ENCODE data around the gene MEF2A. TPM values are rescaled to one million over a fixed set of nuclear protein-coding genes. Genes with fewer than 3 reads are reported as not detected.
"Not testable (repeated sequence)": the region's sequence is repeated elsewhere in the genome, so short reads cannot be mapped to it uniquely, and the experiment has no call there.

The MEF2A gene
- total RNA-seq, 1 experiment from 2014 or later: 76.3 TPM

DNA sequence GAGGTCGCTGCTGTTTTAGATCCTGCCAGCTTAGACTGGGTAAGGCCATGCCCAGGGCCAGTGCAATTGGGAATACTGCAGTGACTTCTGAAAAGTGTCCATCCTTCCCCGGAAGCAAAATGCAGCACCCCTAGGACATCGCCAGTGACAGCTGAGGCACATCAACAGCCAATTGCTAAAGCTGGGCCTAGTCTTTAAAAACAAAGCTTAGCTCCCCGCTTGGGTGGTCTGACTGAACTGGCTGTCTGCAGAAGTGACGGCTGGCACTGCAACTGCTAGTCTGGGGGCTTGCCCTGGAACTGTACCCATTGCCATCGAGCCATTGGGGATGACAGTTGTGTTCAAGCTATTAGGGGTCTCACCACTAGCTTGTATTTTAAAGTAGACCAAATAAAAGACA is 163.1 kb downstream of the MEF2A start:
- no peak for DNase-seq (ENCODE audit: low spot score)

DNA sequence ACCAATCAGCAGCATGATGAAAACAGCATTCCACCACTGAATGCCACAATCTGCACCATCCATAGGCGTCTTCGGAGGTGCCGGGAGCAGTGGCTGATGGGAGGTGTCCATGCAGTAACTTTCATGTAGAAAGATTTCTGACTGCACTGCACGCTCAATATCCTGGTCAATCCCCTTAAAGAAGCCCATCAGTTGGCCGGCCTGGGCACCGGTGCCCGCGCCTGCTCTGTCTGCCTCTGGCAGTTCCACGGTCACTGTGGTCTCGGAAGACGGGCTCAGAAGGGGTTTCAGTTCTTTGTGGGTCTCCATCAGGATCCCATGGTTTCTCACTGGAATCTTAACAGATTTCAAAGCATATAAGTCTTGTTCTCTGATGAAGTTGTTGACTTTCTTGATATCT is 163.5 kb downstream of the MEF2A start:
- DNase-seq (ENCODE audit: low spot score): no peak

DNA sequence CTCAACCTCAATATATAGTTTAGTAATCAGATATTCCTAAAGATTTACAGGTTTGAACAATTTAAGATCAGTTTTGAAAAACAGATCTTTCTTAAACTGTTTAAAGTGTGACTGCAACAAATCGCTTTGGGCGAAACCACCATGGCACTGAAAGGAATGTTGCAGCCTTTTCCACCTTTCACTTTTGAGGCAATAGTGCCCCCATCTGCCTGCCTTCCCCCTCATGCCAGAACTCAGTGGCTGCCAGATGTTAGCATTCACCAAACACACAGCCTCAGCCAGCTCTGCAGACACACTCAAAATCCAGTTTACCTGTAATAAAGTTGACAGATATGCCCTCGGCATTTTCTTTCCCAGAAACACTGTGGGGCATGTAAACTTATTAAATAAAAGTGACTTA is 164.1 kb downstream of the MEF2A start:
- DNase-seq (ENCODE audit: low spot score): peak; percentile 22

DNA sequence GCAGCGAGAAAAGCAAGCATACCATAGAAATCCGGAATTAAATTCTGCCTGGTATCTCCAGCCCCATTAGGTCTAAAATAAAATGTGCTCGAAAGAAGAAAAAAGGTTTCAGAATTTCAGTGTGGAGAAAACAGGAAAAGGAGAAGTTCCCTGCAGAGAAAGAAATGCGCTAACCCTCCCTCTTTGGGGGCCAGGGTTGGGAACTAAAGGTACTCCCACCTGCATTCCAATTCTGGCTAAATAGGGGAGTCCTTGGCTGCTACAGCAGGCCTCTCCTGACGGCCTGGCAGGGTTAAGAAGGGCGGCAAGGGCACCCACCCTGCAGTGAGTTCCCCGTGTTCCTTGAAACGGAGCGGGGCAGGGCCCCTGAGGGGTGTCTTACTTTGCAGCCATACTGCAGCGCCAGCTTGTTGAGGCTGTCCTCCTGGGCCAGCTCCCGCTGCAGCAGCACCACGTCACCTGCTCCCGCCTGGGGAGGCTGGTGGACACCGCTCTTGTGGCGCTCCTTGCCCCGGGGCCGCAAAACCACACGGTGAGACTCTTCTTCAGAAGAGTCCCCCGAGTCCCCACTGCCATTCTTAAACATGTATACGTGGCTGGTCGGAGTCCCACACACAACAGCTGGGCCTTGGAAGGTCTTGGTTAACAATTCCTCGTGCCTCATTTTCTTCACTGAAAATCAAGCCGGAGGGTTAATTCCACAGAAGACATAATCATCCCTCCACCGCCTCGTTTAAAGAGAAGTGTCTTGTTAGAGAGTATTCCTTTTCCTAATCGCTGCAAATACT is 165.7 kb downstream of the MEF2A start:
- no peak for DNase-seq (ENCODE audit: low spot score)

DNA sequence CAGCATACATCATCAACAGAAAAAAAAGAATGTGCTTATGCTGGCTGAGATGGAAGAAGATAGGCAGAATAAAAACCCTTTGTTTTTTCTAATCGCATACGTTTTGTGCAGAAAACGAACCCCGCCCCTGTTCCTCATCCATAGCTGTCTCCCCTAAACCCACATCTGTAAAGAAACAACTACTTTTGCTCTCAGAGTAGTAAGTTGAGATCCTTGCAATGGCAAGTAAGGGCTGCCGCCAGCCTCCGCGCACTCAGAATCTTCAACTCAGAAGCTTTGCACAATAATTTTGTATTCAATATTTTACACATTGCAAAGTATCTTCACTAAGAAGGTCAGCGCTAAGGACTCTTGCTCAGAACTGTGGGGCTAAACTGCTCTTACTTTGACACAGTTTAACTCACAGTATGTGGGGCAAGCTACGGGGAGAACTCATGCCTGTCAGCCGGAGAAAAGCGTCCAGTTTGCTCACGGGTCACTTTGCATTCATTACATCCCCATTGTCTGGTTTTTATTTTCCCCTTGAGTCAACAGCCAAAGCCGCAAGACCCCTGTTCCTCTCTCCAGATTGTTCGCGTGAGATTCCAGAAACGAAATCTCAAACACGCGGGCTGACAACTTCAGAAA is 166.5 kb downstream of the MEF2A start:
- no peak for DNase-seq (ENCODE audit: low spot score)

DNA sequence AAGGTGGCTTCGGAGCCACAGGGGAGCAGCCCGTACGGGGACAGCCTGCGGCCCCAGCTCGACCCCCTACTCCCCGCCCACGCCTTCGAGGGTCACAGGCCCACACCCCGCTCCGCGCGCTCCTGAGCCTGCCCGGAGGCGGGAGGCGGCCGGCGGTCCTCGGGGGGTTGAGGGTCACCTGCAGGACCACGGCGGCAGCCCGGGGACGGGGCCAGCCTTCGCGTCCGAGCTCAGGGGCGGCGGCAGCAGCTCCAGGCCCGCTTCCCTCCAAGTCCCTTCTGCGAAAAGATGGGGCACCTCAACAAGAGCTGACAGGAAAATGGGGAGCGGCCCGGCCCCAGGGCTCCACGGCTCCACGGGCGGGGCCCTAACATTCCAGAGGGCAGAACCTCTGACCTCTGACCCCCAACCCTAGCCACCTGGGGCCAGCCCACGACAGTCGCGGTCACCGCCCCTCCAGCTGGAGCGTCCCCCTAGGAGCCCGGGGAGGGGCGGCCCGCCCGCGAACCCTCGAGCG is 167.0 kb downstream of the MEF2A start:
- no peak for DNase-seq (ENCODE audit: low spot score)

DNA sequence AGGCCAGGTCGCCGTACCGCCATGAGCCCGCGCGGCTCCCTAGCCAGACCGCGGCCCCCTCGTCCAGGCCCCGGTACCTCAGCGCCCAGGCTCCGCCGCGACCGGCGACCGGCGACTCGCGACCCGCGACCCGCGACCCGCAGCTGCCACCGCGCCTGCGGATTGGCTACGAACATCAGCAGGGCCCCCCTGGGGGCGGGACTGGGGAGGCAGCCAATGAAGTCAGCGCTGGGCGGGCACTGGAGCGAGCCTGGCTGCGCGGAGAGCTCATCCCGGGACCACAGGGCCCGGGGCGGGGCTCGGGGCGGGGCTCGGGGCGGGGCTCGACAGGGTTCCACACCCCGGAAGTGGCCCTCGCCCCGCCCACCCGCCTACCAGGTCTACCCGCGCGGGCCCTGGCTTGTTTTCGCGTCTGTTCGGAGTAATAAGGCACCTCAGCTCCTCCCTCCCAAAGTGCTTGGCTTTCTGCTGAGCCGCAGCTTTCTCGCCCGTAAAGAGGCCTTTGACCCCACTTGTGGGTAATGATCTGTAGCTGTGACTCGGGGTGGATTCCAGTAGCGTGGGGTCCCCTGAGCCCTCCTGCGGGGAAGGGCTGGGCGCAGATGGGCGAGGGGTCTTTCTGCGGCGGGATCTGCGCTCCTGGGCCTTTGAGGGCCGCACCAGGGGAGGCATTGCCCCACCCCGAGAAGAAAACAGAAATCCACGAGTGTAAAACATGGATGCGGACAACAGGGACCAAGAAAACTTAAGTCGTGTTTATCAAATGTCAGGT is 167.7 kb downstream of the MEF2A start, which contains the start of gene LYSMD4:
TSS of gene LYSMD4 (minus strand) at position 170 of the 772 bp plus-strand sequence. CDS start 1,438 bp downstream, outside the sequence.
- DNase-seq (ENCODE audit: low spot score): peak; percentile 89

DNA sequence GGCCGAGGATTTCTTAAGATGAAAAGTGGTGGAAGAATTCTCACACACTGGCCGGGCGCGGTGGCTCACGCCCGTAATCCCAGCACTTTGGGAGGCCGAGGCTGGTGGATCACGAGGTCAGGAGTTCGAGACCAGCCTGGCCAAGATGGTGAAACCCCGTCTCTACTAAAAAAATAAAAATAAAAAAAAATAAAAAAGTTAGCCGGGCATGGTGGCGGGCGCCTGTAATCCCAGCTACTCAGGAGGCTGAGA is 168.2 kb downstream of the MEF2A start:
- DNase-seq (ENCODE audit: low spot score): not testable (repeated sequence)

DNA sequence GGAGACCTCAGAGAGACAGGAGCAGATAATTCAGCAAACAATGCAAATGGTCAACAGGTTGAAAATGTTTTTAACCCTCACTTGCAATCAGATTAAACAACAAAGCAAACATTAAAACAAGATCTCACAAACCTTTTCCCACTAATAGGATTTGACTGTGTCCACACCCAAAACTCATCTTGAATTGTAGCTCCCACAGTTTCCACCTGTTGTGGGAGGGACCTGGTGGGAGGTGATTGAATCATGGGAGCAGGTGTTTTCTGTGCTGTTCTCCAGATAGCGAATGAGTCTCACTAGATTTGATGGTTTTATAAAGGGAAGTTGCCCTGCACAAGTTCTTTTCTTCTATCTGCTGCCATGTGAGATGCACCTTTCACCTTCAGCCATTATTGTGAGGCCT is 168.8 kb downstream of the MEF2A start:
- no peak for DNase-seq (ENCODE audit: low spot score)

DNA sequence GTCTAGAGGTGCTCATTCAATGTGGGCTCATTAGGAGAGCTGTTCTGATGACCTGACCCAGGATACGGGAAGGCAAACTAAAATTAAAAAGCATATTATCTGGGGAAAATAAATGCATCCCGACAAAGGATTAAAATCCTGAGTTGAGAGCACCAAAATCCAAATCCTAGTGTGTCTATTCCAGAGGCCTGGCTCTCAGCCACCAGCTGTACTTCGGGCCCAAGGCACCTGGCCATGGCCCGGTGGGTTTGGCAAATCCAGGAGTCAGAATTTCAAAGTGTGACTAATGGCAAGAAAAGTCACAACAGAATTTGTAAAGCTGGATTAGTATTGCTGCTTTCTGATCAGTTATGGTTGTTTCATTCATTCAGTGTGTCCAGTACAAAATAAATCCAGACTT is 170.1 kb downstream of the MEF2A start:
- DNase-seq (ENCODE audit: low spot score): no peak

DNA sequence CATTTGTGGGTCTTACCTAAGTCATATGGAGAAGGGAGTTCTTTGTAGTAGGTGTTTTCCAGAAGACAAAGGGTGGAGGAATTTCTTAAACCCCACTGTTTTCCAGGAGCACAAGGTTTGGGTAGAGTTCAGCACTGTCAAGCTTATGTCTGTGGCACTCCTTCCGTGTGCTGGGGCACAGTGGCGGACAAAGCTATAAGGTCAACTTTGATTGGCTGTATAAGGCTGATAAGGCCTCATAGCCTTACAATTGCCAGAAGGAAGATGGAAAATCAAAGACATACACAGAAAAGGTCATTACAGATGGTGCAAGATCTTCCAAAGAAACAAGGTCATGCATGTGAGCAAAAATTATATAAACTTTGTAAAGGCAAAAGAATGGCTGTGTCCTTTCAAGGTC is 170.9 kb downstream of the MEF2A start:
- DNase-seq (ENCODE audit: low spot score): no peak

DNA sequence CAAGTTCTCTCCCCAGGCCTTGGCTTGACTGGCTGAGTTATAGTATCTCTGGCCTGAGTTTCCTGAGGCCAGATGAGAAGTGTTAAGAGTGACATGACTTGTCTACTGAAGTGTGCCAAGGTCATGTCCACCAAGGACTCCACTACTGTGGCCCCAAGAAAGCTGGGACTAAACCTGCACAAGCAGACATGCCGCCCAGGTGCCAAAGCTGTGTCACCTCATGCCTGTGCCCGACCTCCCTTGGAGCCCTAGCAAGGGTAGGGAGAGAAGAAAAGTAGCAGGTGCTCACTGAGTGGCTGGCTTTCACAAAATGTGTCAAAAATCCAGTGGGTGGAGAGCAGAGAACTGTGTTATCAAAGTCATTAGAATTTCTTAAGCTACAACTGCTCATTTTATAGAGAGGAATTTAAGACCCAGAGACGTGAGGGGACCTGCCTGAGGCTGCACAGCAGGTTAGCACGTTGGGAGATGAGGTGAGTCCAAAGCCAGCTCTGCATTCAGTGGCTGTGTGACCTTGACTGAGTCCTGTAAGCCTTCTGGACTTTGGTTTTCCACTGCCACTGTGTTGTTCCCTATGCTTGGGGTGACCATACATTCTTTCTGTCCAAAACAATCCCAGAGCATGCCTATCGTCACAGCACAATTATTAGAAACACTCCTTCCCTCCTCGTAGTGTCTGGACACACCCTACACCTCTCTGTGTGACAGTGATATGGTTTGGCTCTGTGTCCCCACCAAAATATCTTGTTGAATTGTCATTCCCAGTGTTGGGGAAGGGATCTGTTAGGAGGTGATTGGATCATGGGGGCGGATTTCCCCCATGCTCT is 172.4 kb downstream of the MEF2A start:
- DNase-seq (ENCODE audit: low spot score): no peak

DNA sequence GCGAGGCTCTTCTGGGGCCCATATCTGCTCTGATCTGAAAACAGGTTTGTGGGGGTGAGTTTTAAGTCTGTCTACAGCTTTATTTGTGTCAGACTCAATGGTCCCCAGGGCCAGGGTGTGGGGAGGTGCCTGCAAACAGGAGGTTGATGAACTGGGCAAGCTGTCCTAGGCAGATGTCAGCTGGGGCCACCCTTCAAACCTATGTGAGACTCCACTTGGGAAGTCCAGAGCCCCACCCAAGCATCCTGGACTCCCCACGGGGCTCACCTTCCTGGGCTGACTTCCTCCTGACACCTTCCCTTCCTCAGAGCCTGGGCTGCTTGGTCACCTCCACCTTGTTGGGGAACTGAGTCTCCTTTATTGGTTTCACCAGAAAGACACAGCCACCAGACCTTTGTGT is 176.1 kb downstream of the MEF2A start:
- no peak for DNase-seq (ENCODE audit: low spot score)

DNA sequence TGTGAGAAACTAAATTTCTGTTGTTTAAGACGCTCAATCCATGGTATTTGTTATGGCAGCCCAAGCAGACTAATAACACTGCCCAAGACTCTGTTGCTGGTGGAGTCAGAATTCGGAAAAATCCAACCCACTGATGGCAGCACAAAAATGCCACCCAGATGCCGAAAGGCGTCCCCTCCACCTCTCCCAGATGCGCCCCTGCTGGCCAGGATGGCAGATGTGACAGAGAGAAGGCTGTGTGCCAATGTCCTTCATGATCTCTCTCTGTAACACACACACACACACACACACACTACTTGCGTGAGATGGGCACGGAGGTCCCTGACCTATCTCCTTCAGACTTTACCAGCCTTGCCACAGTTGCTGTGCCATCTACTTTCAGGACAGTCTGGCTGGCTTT is 178.4 kb downstream of the MEF2A start:
- no peak for DNase-seq (ENCODE audit: low spot score)

DNA sequence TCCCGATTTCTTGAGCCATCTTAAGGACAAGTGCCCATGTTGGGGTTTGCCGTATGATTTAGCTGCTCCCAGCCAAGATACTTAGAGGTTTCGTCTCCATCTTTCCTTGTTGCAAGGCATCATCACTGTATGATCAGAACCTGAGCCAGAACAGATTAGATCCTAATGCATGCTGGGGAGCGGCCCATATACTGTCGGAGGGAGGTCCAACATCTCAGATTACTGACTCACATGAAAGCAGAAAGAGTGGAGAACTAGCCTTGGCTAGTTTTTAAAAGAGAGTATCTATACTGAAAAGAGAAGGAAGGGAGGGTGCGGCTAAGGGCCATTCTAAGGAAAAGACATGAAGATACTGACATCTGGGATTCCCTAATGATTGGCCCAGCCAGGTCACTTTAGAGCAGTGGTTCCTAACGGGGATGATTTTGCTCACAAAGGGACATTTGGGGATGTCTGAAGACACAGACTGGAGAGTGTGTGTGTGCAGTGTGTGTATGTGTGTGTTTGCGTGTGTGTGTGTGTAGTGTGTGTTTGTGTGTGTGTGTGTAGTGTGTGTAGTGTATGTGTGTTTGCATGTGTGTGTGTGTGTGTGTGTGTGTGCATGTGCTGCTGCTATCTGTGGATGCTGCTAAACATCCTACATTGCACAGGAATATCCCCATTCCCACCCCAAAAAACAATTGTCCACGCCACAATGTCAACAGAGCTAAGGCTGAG is 179.7 kb downstream of the MEF2A start:
- no peak for DNase-seq (ENCODE audit: low spot score)

DNA sequence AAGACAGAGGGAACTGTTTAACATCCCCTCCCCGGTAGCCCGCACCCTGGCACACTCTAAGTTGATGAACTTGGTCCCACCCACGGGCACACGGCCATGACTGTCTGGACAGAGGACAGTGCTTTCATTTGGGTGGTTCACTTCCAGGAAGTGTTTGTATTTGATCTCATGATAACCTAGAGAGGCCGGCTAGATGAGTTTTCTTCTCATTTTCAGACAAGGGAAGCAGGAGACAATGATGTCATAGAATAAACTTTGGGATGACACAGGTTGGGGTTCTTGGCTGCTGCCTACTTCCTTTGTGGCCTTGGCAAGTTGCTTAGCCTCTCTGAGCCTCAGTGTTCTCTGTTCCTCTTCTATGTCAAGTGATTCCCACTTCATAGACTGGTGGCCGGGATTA is 183.6 kb downstream of the MEF2A start:
- DNase-seq (ENCODE audit: low spot score): no peak

DNA sequence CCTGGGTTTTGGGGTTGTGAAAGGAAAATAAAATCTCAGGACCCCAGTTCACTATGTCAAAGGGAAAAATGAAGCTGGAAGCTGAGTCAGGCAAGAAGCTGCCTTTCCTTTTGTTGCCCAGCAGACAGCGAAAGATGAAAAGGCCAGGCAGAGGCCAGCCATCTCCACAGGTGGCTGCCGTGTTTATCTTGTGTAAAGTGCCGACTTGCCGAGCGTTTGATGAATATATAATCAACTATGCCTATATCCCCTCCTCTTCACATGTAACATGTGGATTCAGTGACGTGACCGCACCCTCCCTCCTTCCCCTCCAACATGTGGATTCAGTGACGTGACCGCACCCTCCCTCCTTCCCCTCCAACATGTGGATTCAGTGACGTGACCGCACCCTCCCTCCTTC is 184.5 kb downstream of the MEF2A start:
- not testable (repeated sequence) for DNase-seq (ENCODE audit: low spot score)

DNA sequence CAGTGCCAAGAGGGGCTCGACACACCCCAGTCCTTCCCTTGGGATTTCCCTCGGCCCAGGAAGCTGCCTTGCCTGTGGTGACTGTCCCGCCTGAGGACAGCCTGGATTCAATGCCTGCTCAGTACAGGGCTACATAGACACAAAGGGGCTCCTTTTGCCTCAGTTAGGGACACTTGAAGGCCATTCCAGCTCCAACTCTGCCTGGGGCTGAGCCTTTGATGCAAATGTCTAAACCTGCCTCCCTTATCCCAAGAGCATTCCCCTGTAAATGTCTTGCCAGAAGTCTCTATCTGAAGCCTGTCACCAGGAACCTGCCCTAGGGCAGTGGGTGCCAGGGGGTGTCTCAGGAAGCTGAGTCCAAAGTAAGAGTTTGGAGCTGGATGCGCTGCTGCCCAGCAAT is 186.8 kb downstream of the MEF2A start:
- no peak for DNase-seq (ENCODE audit: low spot score)

DNA sequence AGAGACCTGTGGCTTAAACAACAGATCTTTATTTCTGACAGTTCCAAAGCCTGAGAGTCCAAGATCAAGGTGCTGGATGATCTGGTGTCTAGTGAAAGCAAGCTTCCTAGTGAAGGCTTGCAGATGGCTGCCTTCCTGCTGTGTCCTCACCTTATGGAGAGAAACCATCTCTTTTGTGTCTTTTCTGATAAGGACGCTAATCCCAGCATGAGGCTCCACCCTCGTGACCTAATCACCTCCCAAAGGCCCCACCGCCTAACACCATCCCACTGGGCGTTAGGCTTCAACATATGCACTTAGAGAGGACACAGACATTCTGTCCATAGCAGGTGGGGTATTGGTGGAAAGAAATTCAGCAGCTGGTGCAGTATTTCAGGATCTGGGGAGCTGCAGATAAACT is 187.3 kb downstream of the MEF2A start:
- no peak for DNase-seq (ENCODE audit: low spot score)

DNA sequence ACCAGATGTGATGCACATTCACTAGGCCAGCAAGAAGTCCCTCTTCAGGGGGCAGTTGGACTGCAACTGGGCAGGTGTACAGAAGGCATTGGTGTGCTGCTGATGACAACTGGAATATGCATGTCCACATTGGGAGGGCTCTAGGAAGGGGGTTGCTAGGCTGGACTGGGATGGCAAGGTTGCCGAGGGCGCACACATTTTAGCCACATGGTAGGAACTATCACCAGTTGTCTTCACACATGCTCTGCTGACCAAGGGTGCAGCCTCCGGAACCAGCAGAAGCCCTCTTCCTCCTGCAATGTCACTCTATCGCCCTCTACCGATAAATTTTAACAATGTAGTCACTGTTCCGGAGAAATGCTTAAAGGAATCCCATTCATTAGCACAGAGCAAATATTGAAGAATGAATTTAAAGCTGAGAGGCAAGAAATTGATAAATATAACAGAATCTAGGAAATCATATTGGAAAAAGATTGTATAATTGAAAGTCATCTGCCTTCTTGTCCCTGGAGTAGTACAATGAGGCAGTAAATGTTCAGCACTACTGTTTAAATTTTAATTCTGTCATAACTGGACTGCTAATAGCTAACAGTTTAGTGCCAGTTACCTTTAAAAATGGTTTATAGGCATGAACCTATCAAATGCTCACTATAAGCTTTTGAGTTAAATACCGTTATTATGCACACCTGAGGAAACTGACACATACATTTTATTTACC is 190.1 kb downstream of the MEF2A start:
- peak; percentile 42 for DNase-seq (ENCODE audit: low spot score)

DNA sequence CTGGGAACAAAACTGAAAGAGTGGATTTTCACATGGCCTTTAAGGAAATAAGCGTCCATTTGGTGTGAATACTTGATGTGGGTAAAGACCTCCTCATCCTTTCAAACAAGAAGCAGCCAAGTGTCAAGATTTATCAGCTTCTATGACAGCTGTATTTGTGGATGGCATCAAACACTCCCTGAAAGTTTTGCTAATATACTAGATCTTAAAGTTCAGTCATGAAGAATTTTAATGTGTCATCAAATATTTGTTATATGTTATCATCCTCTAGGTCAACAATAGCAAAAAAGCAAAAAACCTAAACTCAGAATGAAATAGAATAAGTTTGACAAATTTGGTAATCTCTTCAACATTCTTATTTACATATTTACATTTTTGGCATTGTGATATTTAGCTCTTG is 196.5 kb downstream of the MEF2A start:
- DNase-seq (ENCODE audit: low spot score): no peak
